ENCODE data around the gene CSNK1E. TPM values are rescaled to one million over a fixed set of nuclear protein-coding genes. Genes with fewer than 3 reads are reported as not detected.

CSNK1E gene
- total and polyA plus RNA-seq, 2 of the 8 experiments (the other 6 are each of a cell fraction or from before 2014, with no cell fraction given): 247 to 263 TPM

GRCh38 chr22:38248280-38248679, 69.0 kb downstream of the CSNK1E start:
- peaks cover 6 to 17% of the 10 kb centered on the region in 2 experiments for H4K20me1 ChIP-seq (replicated peaks in 1 of 2; ENCODE audit: control insufficient read depth in 1 of 2, insufficient read depth in 2 of 2, low read length in 2 of 2)
- no peaks in the 10 kb centered on the region for H3K27me3 ChIP-seq (replicated peaks in 1 of 4; ENCODE audit: control insufficient read depth in 3 of 4, extremely low read depth in 1 of 4, insufficient read depth in 3 of 4, low read length in 3 of 4)
- peaks cover 7 to 15% (median 13%) of the 10 kb centered on the region in 4 experiments for H3K36me3 ChIP-seq (ENCODE audit: control insufficient read depth in 2 of 4, insufficient read depth in 4 of 4, low read length in 3 of 4)
- H3K14ac ChIP-seq (ENCODE audit: insufficient read length): no peak overlapping the region
- no peak overlapping the region for H3K4me3 ChIP-seq (ENCODE audit: extremely low read depth in 1 of 4, insufficient read depth in 2 of 4, low read depth in 3 of 4, low read length in 4 of 4)
- CTCF ChIA-PET (ENCODE audit: partially characterized antibody): interaction anchor here (0.9 kb wide), 1 partner anchor 9 kb away, joined by 4 read pairs; no protein-coding TSS in a partner anchor
- no peak overlapping the region for H2AFZ ChIP-seq (ENCODE audit: low read length)
- H3K79me1 ChIP-seq (ENCODE audit: low read depth, low read length): peaks cover 12% of the 10 kb centered on the region
- H3K4me2 ChIP-seq (ENCODE audit: insufficient read depth in 1 of 2, low read depth in 2 of 2, low read length in 2 of 2): no peak overlapping the region
- no peak for DNase-seq (ENCODE audit: low read depth in 1 of 2, low spot score in 2 of 2)
- no peak overlapping the region for H4K91ac ChIP-seq (replicated peaks; ENCODE audit: insufficient read length, low read length)
- no peak overlapping the region for H3K18ac ChIP-seq (ENCODE audit: extremely low read depth, low read length)
- no peak overlapping the region for H2BK5ac ChIP-seq (ENCODE audit: low read depth, low read length)
- no peaks in the 10 kb centered on the region for H3K9me3 ChIP-seq (ENCODE audit: insufficient read depth in 2 of 2, low read depth in 1 of 2, low read length in 1 of 2)
- H3K4me1 ChIP-seq (replicated peaks in 1 of 4; ENCODE audit: control insufficient read depth in 3 of 4, insufficient read depth in 4 of 4, low read length in 3 of 4): peaks cover 0 to under 1% (median 0%) of the 10 kb centered on the region in 4 experiments; a peak in 2 of 7 replicates
- H3K79me2 ChIP-seq (ENCODE audit: control insufficient read depth in 1 of 2, insufficient read depth in 2 of 2, low read length in 2 of 2): peaks cover 3 to 34% of the 10 kb centered on the region in 2 experiments; a peak in 2 of 4 replicates
- H3K27ac ChIP-seq (ENCODE audit: low read depth, low read length): no peak overlapping the region
- H2BK12ac ChIP-seq (ENCODE audit: low read depth, low read length): no peak overlapping the region
- H4K8ac ChIP-seq (ENCODE audit: extremely low read depth, insufficient read depth, low read length): no peak overlapping the region
- no peak overlapping the region for H2BK20ac ChIP-seq (ENCODE audit: low read length)
- H3K23ac ChIP-seq (ENCODE audit: insufficient read length): no peak overlapping the region
- no peak overlapping the region for H2BK15ac ChIP-seq (ENCODE audit: low read length)
- POLR2A ChIA-PET (ENCODE audit: partially characterized antibody): interaction anchor here (1.4 kb wide), 1 partner anchor 9 kb away, joined by 4 read pairs; no protein-coding TSS in a partner anchor
- H3K4ac ChIP-seq (replicated peaks; ENCODE audit: insufficient read length, low read depth, low read length): no peak overlapping the region
- no peaks in the 10 kb centered on the region for H3K23me2 ChIP-seq (ENCODE audit: low read depth, low read length)
- H2AK5ac ChIP-seq (ENCODE audit: low read depth, low read length): no peak overlapping the region
- no peak overlapping the region for H2BK120ac ChIP-seq (replicated peaks; ENCODE audit: low read depth, low read length)
- no peak overlapping the region for H4K5ac ChIP-seq (ENCODE audit: insufficient read length, low read depth, low read length)
- no peak for FAIRE-seq
- 93 to 100% methylated on average over 3 to 6 of the region's 6 CpGs for WGBS, 2 experiments (ENCODE audit: extremely low coverage in 1 of 2, insufficient coverage in 1 of 2, insufficient read length in 1 of 2, insufficient replicate concordance in 2 of 2, low coverage in 1 of 2, low lambda C conversion rate in 2 of 2, missing lambda C conversion rate in 1 of 2)
- H3K9ac ChIP-seq (replicated peaks in 1 of 4; ENCODE audit: extremely low read depth in 1 of 4, low read depth in 3 of 4, low read length in 3 of 4): no peak overlapping the region
- H3K56ac ChIP-seq (replicated peaks; ENCODE audit: insufficient read length, low read depth, low read length): no peak overlapping the region
- TF ChIP-seq GABPA (IDR thresholded peaks at IDR 0.05; ENCODE audit: borderline replicate concordance, insufficient read depth, low read length) (no peak), TCF12 (IDR thresholded peaks at IDR 0.05; ENCODE audit: low read depth, low read length) (no peak), KDM1A (IDR thresholded peaks at IDR 0.05; ENCODE audit: borderline replicate concordance, low read length) (no peak; the same call in 1 of the 2 replicates), SIX5 (IDR thresholded peaks at IDR 0.05; ENCODE audit: low read depth, low read length) (no peak), RXRA (IDR thresholded peaks at IDR 0.05; ENCODE audit: insufficient read depth, low read depth, low read length) (no peak), CHD1 (IDR thresholded peaks at IDR 0.05; ENCODE audit: low read depth, low read length) (no peak), GTF2F1 (IDR thresholded peaks at IDR 0.05; ENCODE audit: borderline replicate concordance, low read depth, low read length) (no peak), TAF1 (IDR thresholded peaks at IDR 0.05; ENCODE audit: low read depth, low read length) (no peak), RAD21 (IDR thresholded peaks at IDR 0.05 in 1 of 2, conservative IDR thresholded peaks at IDR 0.05 in 1 of 2; ENCODE audit: low read depth in 2 of 2, low read length in 2 of 2) (no peak), POU5F1 (IDR thresholded peaks at IDR 0.05; ENCODE audit: low read depth, low read length) (no peak), ASH2L (IDR thresholded peaks at IDR 0.05; ENCODE audit: low read length) (no peak), JUND (IDR thresholded peaks at IDR 0.05; ENCODE audit: low read length) (no peak), EP300 (IDR thresholded peaks at IDR 0.05; ENCODE audit: borderline replicate concordance in 1 of 2, low read depth in 2 of 2, low read length in 2 of 2) (no peak), MAFK (IDR thresholded peaks at IDR 0.05; ENCODE audit: low read depth, low read length) (no peak)

Data from H1 (cell line).